Hepatocyte (in vitro differentiated cells): Measurements from ENCODE around the gene LY6G5B. TPM values are rescaled to one million over a fixed set of nuclear protein-coding genes. Genes with fewer than 3 reads are reported as not detected.

ENCODE experiments used
- DNase-seq: peaks from one replicate; pipeline ENCODE4 v3.0.0-alpha.2; 2016; ENCODE audit warnings: low spot score
- H2AFZ ChIP-seq: fragments of 200-600 bp; sonication (generic); 2 replicates; pipeline ENCODE4 v1.6.0; 2016; ENCODE audit warnings: antibody characterized with exemption, mild to moderate bottlenecking
- H3K27ac ChIP-seq: fragments of 200-600 bp; sonication (generic); 2 replicates; pipeline ENCODE4 v1.5.1; 2016; ENCODE audit warnings: mild to moderate bottlenecking
- H3K27me3 ChIP-seq: fragments of 200-600 bp; sonication (generic); 2 replicates; pipeline ENCODE4 v1.6.1; 2016
- H3K36me3 ChIP-seq: fragments of 200-600 bp; sonication (generic); replicated peaks from 2 replicates; pipeline ENCODE4 v1.5.1; 2016; ENCODE audit warnings: low read depth; ENCODE audit not compliant: insufficient read depth
- H3K4me1 ChIP-seq: fragments of 200-600 bp; sonication (generic); 2 replicates; pipeline ENCODE4 v1.5.1; 2016; ENCODE audit warnings: mild to moderate bottlenecking, moderate library complexity; ENCODE audit not compliant: insufficient read depth
- H3K4me2 ChIP-seq: fragments of 200-600 bp; sonication (generic); 2 replicates; pipeline ENCODE4 v1.6.0; 2016
- H3K4me3 ChIP-seq: fragments of 200-600 bp; sonication (generic); 2 replicates; pipeline ENCODE4 v1.5.1; 2016; ENCODE audit warnings: mild to moderate bottlenecking
- H3K79me2 ChIP-seq: fragments of 200-600 bp; sonication (generic); 2 replicates; pipeline ENCODE4 v1.6.0; 2017; ENCODE audit warnings: mild to moderate bottlenecking
- H3K9me2 ChIP-seq: fragments of 200-600 bp; sonication (generic); replicated peaks from 2 replicates; pipeline ENCODE4 v1.6.0; 2017; ENCODE audit warnings: mild to moderate bottlenecking; ENCODE audit not compliant: insufficient read depth
- H3K9me3 ChIP-seq: fragments of 200-600 bp; sonication (generic); 2 replicates; pipeline ENCODE4 v1.5.1; 2016; ENCODE audit warnings: low read depth, mild to moderate bottlenecking
- H4K20me1 ChIP-seq: fragments of 200-600 bp; sonication (generic); 2 replicates; pipeline ENCODE4 v1.6.0; 2016; ENCODE audit warnings: mild to moderate bottlenecking; ENCODE audit not compliant: insufficient read depth, poor library complexity, severe bottlenecking
- EZH2 ChIP-seq: fragments of 200-600 bp; sonication (generic); IDR thresholded peaks from 2 replicates; pipeline ENCODE4 v1.6.1; 2016; ENCODE audit warnings: antibody characterized with exemption, mild to moderate bottlenecking, borderline replicate concordance
- EZH2phosphoT487 ChIP-seq: fragments of 200-600 bp; sonication (generic); IDR thresholded peaks from one replicate; pipeline ENCODE4 v1.6.1; 2018; ENCODE audit warnings: antibody characterized with exemption, mild to moderate bottlenecking, low read depth, moderate library complexity; ENCODE audit not compliant: unreplicated experiment, severe bottlenecking
- WGBS: methylation state at CpG from one replicate; pipeline ENCODE4 v1.1.6; 2016; ENCODE audit warnings: low lambda C conversion rate; ENCODE audit errors: missing lambda C conversion rate; 5-methylcytosine and 5-hydroxymethylcytosine counted together
- polyA plus RNA-seq: library from polyadenylated mRNA; unstranded; fragments of >200 nt; fragmentation: Nextera tagmentation; extraction: Ambion mirVana; gene quantifications from 2 replicates; pipeline ENCODE4 v1.2.1, GENCODE V29; 2016
- total RNA-seq: library from RNA; depleted of rRNA; stranded (reverse); fragments of >200 nt; gene quantifications from 2 replicates; pipeline ENCODE4 v1.2.3, GENCODE V29; 2014
- TF ChIP-seq, protein P1 (sequence below): fragments of 200-600 bp; sonication (generic); IDR thresholded peaks from 2 replicates; pipeline ENCODE4 v1.5.1; 2016; ENCODE audit warnings: antibody characterized with exemption, mild to moderate bottlenecking; ENCODE audit not compliant: poor library complexity

Gene LY6G5B
- total and polyA plus RNA-seq, 2 experiments from 2014 or later = 5.3 to 14.9 TPM

DNA sequence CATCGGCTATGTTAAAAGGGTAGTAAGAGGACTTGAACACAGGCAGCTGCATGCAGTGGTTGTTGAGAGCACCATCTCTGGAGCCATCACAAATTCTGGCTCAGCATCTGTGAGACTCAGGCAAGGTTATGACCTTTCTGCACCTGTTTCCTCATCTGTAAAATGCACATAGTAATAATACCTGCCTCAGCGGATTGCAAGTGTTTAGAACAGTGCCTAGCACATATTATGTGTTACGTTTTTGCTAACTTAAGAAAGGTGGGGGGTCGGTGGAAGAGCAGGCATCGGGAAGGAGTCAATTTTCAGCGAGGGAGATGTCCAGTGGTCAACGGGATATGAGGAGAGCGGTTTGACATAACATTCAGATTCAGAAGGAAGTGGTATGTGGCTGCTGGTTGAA is 8.2 kb downstream of the LY6G5B start:
- Histone ChIP-seq H3K27ac (no peak overlapping the region), H3K4me3 (no peak overlapping the region), H3K27me3 (no peaks in the 10 kb centered on the region), H3K79me2 (no peaks in the 10 kb centered on the region), H3K4me1 (peaks cover 5% of the 10 kb centered on the region), H4K20me1 (no peaks in the 10 kb centered on the region), H3K9me2 (no peaks in the 10 kb centered on the region), H3K36me3 (no peaks in the 10 kb centered on the region), H3K4me2 (no peak overlapping the region), H3K9me3 (no peaks in the 10 kb centered on the region), H2AFZ (no peak overlapping the region)
- TF ChIP-seq, protein P1, sequence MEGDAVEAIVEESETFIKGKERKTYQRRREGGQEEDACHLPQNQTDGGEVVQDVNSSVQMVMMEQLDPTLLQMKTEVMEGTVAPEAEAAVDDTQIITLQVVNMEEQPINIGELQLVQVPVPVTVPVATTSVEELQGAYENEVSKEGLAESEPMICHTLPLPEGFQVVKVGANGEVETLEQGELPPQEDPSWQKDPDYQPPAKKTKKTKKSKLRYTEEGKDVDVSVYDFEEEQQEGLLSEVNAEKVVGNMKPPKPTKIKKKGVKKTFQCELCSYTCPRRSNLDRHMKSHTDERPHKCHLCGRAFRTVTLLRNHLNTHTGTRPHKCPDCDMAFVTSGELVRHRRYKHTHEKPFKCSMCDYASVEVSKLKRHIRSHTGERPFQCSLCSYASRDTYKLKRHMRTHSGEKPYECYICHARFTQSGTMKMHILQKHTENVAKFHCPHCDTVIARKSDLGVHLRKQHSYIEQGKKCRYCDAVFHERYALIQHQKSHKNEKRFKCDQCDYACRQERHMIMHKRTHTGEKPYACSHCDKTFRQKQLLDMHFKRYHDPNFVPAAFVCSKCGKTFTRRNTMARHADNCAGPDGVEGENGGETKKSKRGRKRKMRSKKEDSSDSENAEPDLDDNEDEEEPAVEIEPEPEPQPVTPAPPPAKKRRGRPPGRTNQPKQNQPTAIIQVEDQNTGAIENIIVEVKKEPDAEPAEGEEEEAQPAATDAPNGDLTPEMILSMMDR = no peak
- no peak for TF ChIP-seq EZH2phosphoT487
- no peak for TF ChIP-seq EZH2
- no peak for DNase-seq
- WGBS = 78% methylated on average over 8 of the region's 8 CpGs

DNA sequence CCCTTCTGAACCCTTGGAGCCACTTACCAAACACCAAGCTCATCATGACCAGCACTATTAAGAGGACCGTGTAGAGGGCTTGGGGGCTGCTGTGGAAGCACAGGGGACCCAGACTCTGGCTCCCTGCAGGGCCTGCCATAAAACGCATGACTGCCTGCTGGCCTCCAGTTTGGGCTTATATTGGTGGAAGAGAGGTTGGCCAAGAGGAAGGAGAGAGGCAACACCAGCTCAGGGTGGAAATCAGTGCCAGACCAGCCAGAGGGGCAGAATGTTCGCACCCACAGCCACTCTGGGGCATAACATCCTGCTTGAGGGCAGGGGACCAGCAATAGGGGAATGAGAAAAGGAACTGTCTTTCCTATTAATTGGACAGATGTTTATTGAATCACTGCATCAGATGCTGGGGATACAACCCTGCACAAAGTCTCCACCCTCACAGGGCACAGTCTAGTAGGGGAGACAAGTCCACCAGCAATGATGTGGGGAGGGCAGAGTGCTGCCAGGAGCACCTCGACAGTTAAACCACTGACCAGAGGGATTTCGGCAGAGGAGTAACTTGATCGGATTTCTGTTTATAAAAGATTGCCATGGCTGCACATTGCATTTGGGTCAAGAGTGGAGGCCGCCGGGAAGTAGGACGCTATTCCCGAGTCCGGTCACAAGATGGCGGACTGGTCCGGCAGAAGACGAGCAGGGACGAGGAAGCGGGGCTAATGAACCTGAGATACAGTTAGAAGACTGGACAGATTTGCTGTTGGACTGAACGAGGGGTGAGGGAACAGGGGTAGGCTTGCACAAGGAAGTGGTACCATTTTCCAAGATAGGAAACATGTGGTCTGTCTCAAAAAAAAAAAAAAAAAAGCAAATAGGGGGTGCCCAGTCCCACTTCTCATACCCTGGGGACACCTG is 10.7 kb downstream of the LY6G5B start, which contains the start of gene LY6G5C:
LY6G5C (minus strand) TSS at position 842 of the 909 bp plus-strand sequence; CDS start at position 148, 694 bp downstream.
- peaks cover 5% of the 10 kb centered on the region for H3K4me1 ChIP-seq
- peak within 1 kb of the TSS; percentile 83 for H2AFZ ChIP-seq
- H3K36me3 ChIP-seq = no peaks in the 10 kb centered on the region
- peak; percentile 89 for DNase-seq
- H3K4me2 ChIP-seq = peak within 1 kb of the TSS; percentile 96
- H3K27me3 ChIP-seq = no peaks in the 10 kb centered on the region
- 15% methylated on average over 17 of the region's 17 CpGs for WGBS
- H3K27ac ChIP-seq = peak within 1 kb of the TSS; percentile 84
- no peaks in the 10 kb centered on the region for H3K79me2 ChIP-seq
- H3K9me2 ChIP-seq = no peaks in the 10 kb centered on the region
- H4K20me1 ChIP-seq = no peaks in the 10 kb centered on the region
- H3K9me3 ChIP-seq = no peaks in the 10 kb centered on the region
- peak within 1 kb of the TSS; percentile 39 for H3K4me3 ChIP-seq
- TF ChIP-seq EZH2phosphoT487 = no peak
- TF ChIP-seq, protein P1 = peak; percentile 92
- no peak for TF ChIP-seq EZH2

DNA sequence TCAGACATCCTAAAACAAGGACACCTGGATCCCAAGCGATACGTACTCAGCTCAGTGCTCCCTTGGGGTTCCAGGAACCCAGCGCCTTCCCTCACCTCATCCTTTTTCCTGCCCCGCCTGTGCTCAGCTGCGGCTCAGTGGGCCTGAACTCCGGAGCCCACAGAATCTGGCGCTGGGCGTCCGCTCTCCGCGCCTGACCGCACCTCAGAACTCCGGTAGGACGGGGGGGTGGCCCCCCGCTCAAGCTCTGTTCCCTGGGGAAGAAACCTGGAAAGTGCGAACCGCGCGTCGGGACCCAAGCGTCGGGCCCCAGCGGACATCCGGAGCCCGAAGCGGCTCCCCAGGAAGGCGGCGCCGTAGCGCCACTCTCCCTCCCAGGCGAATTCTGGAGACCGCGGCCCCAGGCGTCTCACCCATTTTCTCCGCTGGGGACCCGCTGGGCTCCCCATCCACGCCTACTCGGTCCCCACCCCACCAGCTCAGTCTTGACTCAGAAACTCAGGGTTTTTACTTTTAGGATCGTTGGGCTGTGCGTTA is 11.4 kb downstream of the LY6G5B start:
- H3K27me3 ChIP-seq = no peaks in the 10 kb centered on the region
- peak; percentile 68 for DNase-seq
- TF ChIP-seq EZH2phosphoT487 = no peak
- no peak for TF ChIP-seq EZH2
- TF ChIP-seq, protein P1 = peak; percentile 8
- no peaks in the 10 kb centered on the region for H3K9me3 ChIP-seq
- peak overlapping the region; percentile 39 for H3K4me3 ChIP-seq
- H3K79me2 ChIP-seq = no peaks in the 10 kb centered on the region
- H3K36me3 ChIP-seq = no peaks in the 10 kb centered on the region
- H4K20me1 ChIP-seq = no peaks in the 10 kb centered on the region
- 2% methylated on average over 34 of the region's 40 CpGs for WGBS
- peaks cover 5% of the 10 kb centered on the region for H3K4me1 ChIP-seq
- H3K4me2 ChIP-seq = peak overlapping the region; percentile 96
- H2AFZ ChIP-seq = peak overlapping the region; percentile 83
- H3K27ac ChIP-seq = peak overlapping the region; percentile 84
- no peaks in the 10 kb centered on the region for H3K9me2 ChIP-seq
